Heart left ventricle (tissue), 13 donors: ENCODE measurements around the gene MCTP2.

Experiments
- POLR2A ChIP-seq, 2 donors: fragments of 450-650 bp; IDR thresholded peaks; one replicate each; pipeline ENCODE4 v1.6.1; 2017; ENCODE audit warnings: antibody characterized with exemption in 2 of 2, mild to moderate bottlenecking in 2 of 2, moderate library complexity in 2 of 2
- TF ChIP-seq, protein P1 (sequence below), 12 donors: fragments of 200-600 bp; sonication (generic) in 4 of 12; IDR thresholded peaks; one replicate each; pipeline versions ENCODE4 v1.5.0 to v1.8.0; 2018 to 2022; ENCODE audit warnings: antibody characterized with exemption in 12 of 12, mild to moderate bottlenecking in 5 of 12
- donor health status: ischemic (EF 13 %, LVEDD 7.1; RV severe dilation, severe dysfunction).
- donor health status: DM: no; HTN: yes; CAD: no.
- donor health status: DM: no; HTN: no; CAD: no.
- donor health status: ischemic (EF 25% LVEDD 6.9; RV normal size, moderate dysfunction).
- donor health status: ischemic (EF 25% LVEDD 5.7; RV mildly dilated, moderate dysfunction).
- donor health status: ischemic (EF 35%, LVEDD 5.7; RV mildly dilated, moderate dysfunction).
- donor health status: nonischemic (EF 11% LVEDD 7.7; RV severe dilation, severe dysfunction).
- donor health status: DM: yes; HTN: yes; CAD: no.
- donor health status: PGD.
- donor health status: ischemic (EF 29% LVEDD 5.4; RV normal size, mild dysfunction).
- donor health status: nonischemic (EF 23%, LVEDD 6.1; RV moderate dilation, normal function).

DNA sequence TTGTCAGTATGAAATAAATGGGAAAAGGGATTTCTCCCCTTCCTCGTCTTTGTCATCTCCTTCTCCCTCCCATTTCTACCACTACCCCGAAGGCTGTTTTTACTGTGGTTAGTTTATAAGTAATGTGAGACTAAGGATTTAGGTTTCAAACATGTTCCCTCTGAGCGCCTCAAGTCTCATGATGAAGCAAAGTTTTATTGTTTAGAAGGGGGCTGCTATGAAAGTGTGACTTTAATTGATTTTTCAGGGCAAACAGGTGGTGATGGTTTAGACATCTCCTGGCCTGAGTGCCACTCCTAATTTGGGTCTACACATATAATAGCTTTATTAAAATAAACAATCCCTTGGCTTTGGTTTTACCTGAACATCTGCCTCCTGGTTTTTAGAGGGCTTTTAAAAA is 185.5 kb downstream of the MCTP2 start:
- no peak for TF ChIP-seq POLR2A (IDR thresholded peaks at IDR 0.05)
- TF ChIP-seq, protein P1, sequence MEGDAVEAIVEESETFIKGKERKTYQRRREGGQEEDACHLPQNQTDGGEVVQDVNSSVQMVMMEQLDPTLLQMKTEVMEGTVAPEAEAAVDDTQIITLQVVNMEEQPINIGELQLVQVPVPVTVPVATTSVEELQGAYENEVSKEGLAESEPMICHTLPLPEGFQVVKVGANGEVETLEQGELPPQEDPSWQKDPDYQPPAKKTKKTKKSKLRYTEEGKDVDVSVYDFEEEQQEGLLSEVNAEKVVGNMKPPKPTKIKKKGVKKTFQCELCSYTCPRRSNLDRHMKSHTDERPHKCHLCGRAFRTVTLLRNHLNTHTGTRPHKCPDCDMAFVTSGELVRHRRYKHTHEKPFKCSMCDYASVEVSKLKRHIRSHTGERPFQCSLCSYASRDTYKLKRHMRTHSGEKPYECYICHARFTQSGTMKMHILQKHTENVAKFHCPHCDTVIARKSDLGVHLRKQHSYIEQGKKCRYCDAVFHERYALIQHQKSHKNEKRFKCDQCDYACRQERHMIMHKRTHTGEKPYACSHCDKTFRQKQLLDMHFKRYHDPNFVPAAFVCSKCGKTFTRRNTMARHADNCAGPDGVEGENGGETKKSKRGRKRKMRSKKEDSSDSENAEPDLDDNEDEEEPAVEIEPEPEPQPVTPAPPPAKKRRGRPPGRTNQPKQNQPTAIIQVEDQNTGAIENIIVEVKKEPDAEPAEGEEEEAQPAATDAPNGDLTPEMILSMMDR (IDR thresholded peaks at IDR 0.05), result no peak
